ENCODE measurements around the gene MAML1. TPM values are rescaled to one million over a fixed set of nuclear protein-coding genes. Genes with fewer than 3 reads are reported as not detected.
A peak's percentile ranks its signal among the peaks of the same experiment; 100 is the strongest.

The MAML1 gene
- total and polyA plus RNA-seq, 2 experiments from 2014 or later, result 14.4 to 35.8 TPM

GRCh38 chr5:179812135-179812825, 79.7 kb downstream of the MAML1 start:
- DNase-seq (ENCODE audit: low read depth in 1 of 2, low spot score in 1 of 2), result no peak
- H3K9me3 ChIP-seq (ENCODE audit: low read depth), result no peaks in the 10 kb centered on the region
- H3K27me3 ChIP-seq, result no peaks in the 10 kb centered on the region
- H3K4me1 ChIP-seq (ENCODE audit: low read depth), result no peaks in the 10 kb centered on the region
- TF ChIP-seq CTCF (IDR thresholded peaks at IDR 0.05; ENCODE audit: low read depth, low read length), result no peak
- H3K36me3 ChIP-seq, result no peaks in the 10 kb centered on the region
- no peak overlapping the region for H3K27ac ChIP-seq
- H3K4me3 ChIP-seq, result no peak overlapping the region

- Histone ChIP-seq H3K9me3 (ENCODE audit: low read depth) (no peaks in the 10 kb centered on the region), H3K27me3 (no peaks in the 10 kb centered on the region), H3K4me1 (ENCODE audit: low read depth) (no peaks in the 10 kb centered on the region), H3K36me3 (no peaks in the 10 kb centered on the region), H3K27ac (no peak overlapping the region), H3K4me3 (no peak overlapping the region)
- TF ChIP-seq CTCF (IDR thresholded peaks at IDR 0.05; ENCODE audit: low read depth, low read length), result no peak
- no peak for DNase-seq (ENCODE audit: low read depth in 1 of 2, low spot score in 1 of 2)
Observed at GRCh38 chr5:179812997-179813607, 80.5 kb downstream of the MAML1 start.

- DNase-seq (ENCODE audit: low read depth in 1 of 2, low spot score in 1 of 2), result no peak
- TF ChIP-seq CTCF (IDR thresholded peaks at IDR 0.05; ENCODE audit: low read depth, low read length), result no peak
- H3K27me3 ChIP-seq, result no peaks in the 10 kb centered on the region
Observed at GRCh38 chr5:179814090-179814489, 81.5 kb downstream of the MAML1 start.

GRCh38 chr5:179815491-179816249, 83.0 kb downstream of the MAML1 start:
- no peaks in the 10 kb centered on the region for H3K27me3 ChIP-seq
- H3K4me3 ChIP-seq, result no peak overlapping the region
- no peak for TF ChIP-seq CTCF (IDR thresholded peaks at IDR 0.05; ENCODE audit: low read depth, low read length)
- no peaks in the 10 kb centered on the region for H3K9me3 ChIP-seq (ENCODE audit: low read depth)
- H3K36me3 ChIP-seq, result no peaks in the 10 kb centered on the region
- peaks cover 15% of the 10 kb centered on the region for H3K4me1 ChIP-seq (ENCODE audit: low read depth)
- H3K27ac ChIP-seq, result no peak overlapping the region
- no peak for DNase-seq (ENCODE audit: low read depth in 1 of 2, low spot score in 1 of 2)

More at GRCh38 chr5:179814090-179814489, 81.5 kb downstream of the MAML1 start:
- H3K4me3 ChIP-seq, result no peak overlapping the region
- no peaks in the 10 kb centered on the region for H3K9me3 ChIP-seq (ENCODE audit: low read depth)
- peaks cover 7% of the 10 kb centered on the region for H3K4me1 ChIP-seq (ENCODE audit: low read depth)
- no peak overlapping the region for H3K27ac ChIP-seq
- no peaks in the 10 kb centered on the region for H3K36me3 ChIP-seq

GRCh38 chr5:179816401-179816795, 83.8 kb downstream of the MAML1 start:
- no peak overlapping the region for H3K27ac ChIP-seq
- peaks cover 15% of the 10 kb centered on the region for H3K4me1 ChIP-seq (ENCODE audit: low read depth)
- no peaks in the 10 kb centered on the region for H3K36me3 ChIP-seq
- no peaks in the 10 kb centered on the region for H3K9me3 ChIP-seq (ENCODE audit: low read depth)
- no peaks in the 10 kb centered on the region for H3K27me3 ChIP-seq
- no peak for DNase-seq (ENCODE audit: low read depth in 1 of 2, low spot score in 1 of 2)
- H3K4me3 ChIP-seq, result peak overlapping the region; percentile 17
- no peak for TF ChIP-seq CTCF (IDR thresholded peaks at IDR 0.05; ENCODE audit: low read depth, low read length)
